SK-N-SH treated with all-trans-retinoic acid at 6 μM for 48 hours (cell line): ENCODE data around the gene AKAP13.

ENCODE experiments used
- RARB ChIP-seq: fragments of 250-450 bp; sonication (Bioruptor Pico); IDR thresholded peaks from 2 replicates; pipeline ENCODE4 v1.8.0; 2021; ENCODE audit warnings: mild to moderate bottlenecking, moderate library complexity
- ZFP3 ChIP-seq: fragments of 250-450 bp; sonication (Bioruptor Pico); IDR thresholded peaks from 2 replicates; pipeline ENCODE4 v1.5.0; 2020; ENCODE audit warnings: mild to moderate bottlenecking, moderate library complexity
- ZNF8 ChIP-seq: fragments of 450-650 bp; formaldehyde crosslinking; IDR thresholded peaks from 2 replicates; pipeline ENCODE4 v1.5.0; 2020; ENCODE audit warnings: mild to moderate bottlenecking, moderate library complexity
- TF ChIP-seq, protein P1 (sequence below): fragments of 250-450 bp; sonication (Bioruptor Pico); IDR thresholded peaks from 2 replicates; pipeline ENCODE4 v1.5.0; 2020; ENCODE audit warnings: mild to moderate bottlenecking, moderate library complexity

DNA sequence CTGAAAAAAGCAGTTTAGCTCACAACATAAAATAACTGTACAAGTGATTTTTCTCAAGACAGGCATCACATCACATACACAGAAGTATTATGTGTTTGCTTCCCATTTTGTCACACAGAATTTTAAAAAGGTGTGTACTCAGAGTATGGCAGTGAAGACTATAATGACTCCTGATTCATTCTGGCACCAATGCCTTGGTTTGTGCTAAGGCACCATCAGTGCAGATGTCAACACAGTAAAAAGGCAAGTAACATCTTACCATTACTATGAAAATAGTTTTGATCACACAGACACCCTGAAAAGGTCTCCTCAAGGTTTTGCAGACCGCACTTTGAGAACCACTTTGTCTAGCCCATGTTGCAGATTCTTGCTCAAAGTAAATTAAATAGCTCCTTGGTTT, 222.8 kb downstream of the AKAP13 start:
- no peak for TF ChIP-seq ZNF8 (CRISPR knock-in tag)
- TF ChIP-seq ZFP3 (CRISPR knock-in tag), result no peak
- TF ChIP-seq RARB (CRISPR knock-in tag), result no peak
- TF ChIP-seq, protein P1, sequence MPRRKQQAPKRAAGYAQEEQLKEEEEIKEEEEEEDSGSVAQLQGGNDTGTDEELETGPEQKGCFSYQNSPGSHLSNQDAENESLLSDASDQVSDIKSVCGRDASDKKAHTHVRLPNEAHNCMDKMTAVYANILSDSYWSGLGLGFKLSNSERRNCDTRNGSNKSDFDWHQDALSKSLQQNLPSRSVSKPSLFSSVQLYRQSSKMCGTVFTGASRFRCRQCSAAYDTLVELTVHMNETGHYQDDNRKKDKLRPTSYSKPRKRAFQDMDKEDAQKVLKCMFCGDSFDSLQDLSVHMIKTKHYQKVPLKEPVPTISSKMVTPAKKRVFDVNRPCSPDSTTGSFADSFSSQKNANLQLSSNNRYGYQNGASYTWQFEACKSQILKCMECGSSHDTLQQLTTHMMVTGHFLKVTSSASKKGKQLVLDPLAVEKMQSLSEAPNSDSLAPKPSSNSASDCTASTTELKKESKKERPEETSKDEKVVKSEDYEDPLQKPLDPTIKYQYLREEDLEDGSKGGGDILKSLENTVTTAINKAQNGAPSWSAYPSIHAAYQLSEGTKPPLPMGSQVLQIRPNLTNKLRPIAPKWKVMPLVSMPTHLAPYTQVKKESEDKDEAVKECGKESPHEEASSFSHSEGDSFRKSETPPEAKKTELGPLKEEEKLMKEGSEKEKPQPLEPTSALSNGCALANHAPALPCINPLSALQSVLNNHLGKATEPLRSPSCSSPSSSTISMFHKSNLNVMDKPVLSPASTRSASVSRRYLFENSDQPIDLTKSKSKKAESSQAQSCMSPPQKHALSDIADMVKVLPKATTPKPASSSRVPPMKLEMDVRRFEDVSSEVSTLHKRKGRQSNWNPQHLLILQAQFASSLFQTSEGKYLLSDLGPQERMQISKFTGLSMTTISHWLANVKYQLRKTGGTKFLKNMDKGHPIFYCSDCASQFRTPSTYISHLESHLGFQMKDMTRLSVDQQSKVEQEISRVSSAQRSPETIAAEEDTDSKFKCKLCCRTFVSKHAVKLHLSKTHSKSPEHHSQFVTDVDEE (CRISPR knock-in tag), result no peak
